ENCODE measurements around the gene SIGLEC7.
A peak's percentile ranks its signal among the peaks of the same experiment; 100 is the strongest.

DNA sequence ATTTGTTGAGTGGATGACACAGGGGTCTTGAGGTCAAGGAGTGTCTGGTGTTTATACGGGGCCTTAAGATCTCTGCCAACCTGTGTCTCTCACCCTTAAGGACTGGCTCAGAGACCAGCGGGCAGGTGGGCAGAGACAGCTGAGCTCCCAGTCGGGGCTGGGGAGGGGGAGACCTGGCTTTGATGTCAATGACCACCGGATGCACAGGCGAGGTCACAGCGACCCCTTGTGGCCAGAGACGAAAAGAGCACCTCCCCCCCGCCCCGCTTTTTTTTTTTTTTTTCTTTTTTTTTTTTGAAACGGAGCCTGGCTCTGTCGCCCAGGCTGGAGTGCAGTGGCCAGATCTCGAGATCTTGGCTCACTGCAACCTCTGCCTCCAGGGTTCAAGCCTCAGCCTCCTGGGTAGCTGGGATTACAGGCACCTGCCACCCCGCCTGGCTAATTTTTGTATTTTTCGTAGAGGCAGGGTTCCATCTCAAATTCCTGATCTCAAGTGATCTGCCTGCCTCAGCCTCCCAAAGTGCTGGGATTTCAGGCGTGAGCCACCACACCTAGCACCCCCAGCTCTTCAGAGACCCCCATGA, 47.3 kb upstream of the SIGLEC7 start:
- no peak for TF ChIP-seq POLR2A (IDR thresholded peaks at IDR 0.05)
- TF ChIP-seq, protein P1, sequence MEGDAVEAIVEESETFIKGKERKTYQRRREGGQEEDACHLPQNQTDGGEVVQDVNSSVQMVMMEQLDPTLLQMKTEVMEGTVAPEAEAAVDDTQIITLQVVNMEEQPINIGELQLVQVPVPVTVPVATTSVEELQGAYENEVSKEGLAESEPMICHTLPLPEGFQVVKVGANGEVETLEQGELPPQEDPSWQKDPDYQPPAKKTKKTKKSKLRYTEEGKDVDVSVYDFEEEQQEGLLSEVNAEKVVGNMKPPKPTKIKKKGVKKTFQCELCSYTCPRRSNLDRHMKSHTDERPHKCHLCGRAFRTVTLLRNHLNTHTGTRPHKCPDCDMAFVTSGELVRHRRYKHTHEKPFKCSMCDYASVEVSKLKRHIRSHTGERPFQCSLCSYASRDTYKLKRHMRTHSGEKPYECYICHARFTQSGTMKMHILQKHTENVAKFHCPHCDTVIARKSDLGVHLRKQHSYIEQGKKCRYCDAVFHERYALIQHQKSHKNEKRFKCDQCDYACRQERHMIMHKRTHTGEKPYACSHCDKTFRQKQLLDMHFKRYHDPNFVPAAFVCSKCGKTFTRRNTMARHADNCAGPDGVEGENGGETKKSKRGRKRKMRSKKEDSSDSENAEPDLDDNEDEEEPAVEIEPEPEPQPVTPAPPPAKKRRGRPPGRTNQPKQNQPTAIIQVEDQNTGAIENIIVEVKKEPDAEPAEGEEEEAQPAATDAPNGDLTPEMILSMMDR (IDR thresholded peaks at IDR 0.05) = peak in 3 of 4 donors; percentile 47 to 51 (median 50)
